ENCODE results near the gene SCFD2. TPM values are rescaled to one million over a fixed set of nuclear protein-coding genes. Genes with fewer than 3 reads are reported as not detected.

The SCFD2 gene
- total and polyA plus RNA-seq, 9 donors: 5.1 to 42.1 (median 13.5) TPM

- WGBS, 3 donors: 19 to 25% (median 21%) methylated on average over 5 of the region's 5 CpGs
- Histone ChIP-seq H3K27me3 (no peaks in the 10 kb centered on the region), H3K4me3 (no peak overlapping the region), H3K27ac (peak overlapping the region in 1 of 2 donors; percentile 38), H3K9me3 (no peaks in the 10 kb centered on the region), H3K36me3 (no peaks in the 10 kb centered on the region), H3K4me1 (ENCODE audit: insufficient read depth) (peaks cover 25% of the 10 kb centered on the region)
- no peak for DNase-seq
- TF ChIP-seq POLR2A (IDR thresholded peaks at IDR 0.05) (no peak), EP300 (IDR thresholded peaks at IDR 0.05) (no peak), CTCF (IDR thresholded peaks at IDR 0.05) (no peak)
- intact Hi-C loops (cut with DNase I): loop anchor here (5.0 to 10.0 kb wide), 7 partner anchors 179 to 1211 kb away; partner anchors contain the start of genes PDGFRA (in 3 of the 4) and FIP1L1 (in 1 of the 4)
Measured at GRCh38 chr4:53016099-53016820, 349.6 kb downstream of the SCFD2 start.

- H3K36me3 ChIP-seq: no peaks in the 10 kb centered on the region
- intact Hi-C loops (cut with DNase I): loop anchor here (5.0 to 10.0 kb wide), 7 partner anchors 179 to 1212 kb away; partner anchors contain the start of genes PDGFRA (in 3 of the 4) and FIP1L1 (in 1 of the 4)
Measured at GRCh38 chr4:53015681-53016080, 350.2 kb downstream of the SCFD2 start.

GRCh38 chr4:53014881-53015280, 351.0 kb downstream of the SCFD2 start:
- H3K9me3 ChIP-seq: no peaks in the 10 kb centered on the region
- intact Hi-C loops (cut with DNase I): loop anchor here (5.0 to 10.0 kb wide), 7 partner anchors 180 to 1212 kb away; partner anchors contain the start of genes PDGFRA (in 4 of the 4) and FIP1L1 (in 1 of the 4)
- no peaks in the 10 kb centered on the region for H3K27me3 ChIP-seq
- WGBS, 3 donors: 6 to 23% (median 11%) methylated on average over 2 of the region's 2 CpGs
- H3K4me3 ChIP-seq: no peak overlapping the region
- TF ChIP-seq EP300 (IDR thresholded peaks at IDR 0.05) (no peak), CTCF (IDR thresholded peaks at IDR 0.05) (no peak), POLR2A (IDR thresholded peaks at IDR 0.05) (no peak)
- H3K4me1 ChIP-seq (ENCODE audit: insufficient read depth): peaks cover 23% of the 10 kb centered on the region
- no peak for DNase-seq
- peak overlapping the region in 1 of 2 donors; percentile 42 for H3K27ac ChIP-seq
- no peaks in the 10 kb centered on the region for H3K36me3 ChIP-seq

More at GRCh38 chr4:53015681-53016080, 350.2 kb downstream of the SCFD2 start:
- peak; percentile 58 to 76 (median 59) for DNase-seq
- TF ChIP-seq CTCF (IDR thresholded peaks at IDR 0.05) (peak; percentile 59 to 79 (median 75)), POLR2A (IDR thresholded peaks at IDR 0.05) (no peak), EP300 (IDR thresholded peaks at IDR 0.05) (no peak)
- 4 to 7% (median 7%) methylated on average over 5 of the region's 5 CpGs for WGBS, 3 donors
- Histone ChIP-seq H3K27me3 (no peaks in the 10 kb centered on the region), H3K4me1 (ENCODE audit: insufficient read depth) (peaks cover 25% of the 10 kb centered on the region), H3K27ac (peak overlapping the region in 1 of 2 donors; percentile 38), H3K9me3 (no peaks in the 10 kb centered on the region), H3K4me3 (no peak overlapping the region)

GRCh38 chr4:53013873-53014775, 351.7 kb downstream of the SCFD2 start:
- DNase-seq: no peak
- no peaks in the 10 kb centered on the region for H3K36me3 ChIP-seq
- H3K4me1 ChIP-seq (ENCODE audit: insufficient read depth): peaks cover 26% of the 10 kb centered on the region
- TF ChIP-seq CTCF (IDR thresholded peaks at IDR 0.05) (no peak), POLR2A (IDR thresholded peaks at IDR 0.05) (no peak), EP300 (IDR thresholded peaks at IDR 0.05) (no peak)
- 55 to 67% (median 57%) methylated on average over 5 of the region's 5 CpGs for WGBS, 3 donors
- H3K4me3 ChIP-seq: no peak overlapping the region
- intact Hi-C loops (cut with DNase I): loop anchor here (5.0 to 10.0 kb wide), 7 partner anchors 181 to 1213 kb away; partner anchors contain the start of genes PDGFRA (in 3 of the 4) and FIP1L1 (in 1 of the 4)
- H3K27ac ChIP-seq: peak overlapping the region in 1 of 2 donors; percentile 42
- H3K9me3 ChIP-seq: no peaks in the 10 kb centered on the region
- no peaks in the 10 kb centered on the region for H3K27me3 ChIP-seq

Measured in ovary (tissue), 9 donors.